ENCODE measurements around the gene R3HDM2.
"Not testable (repeated sequence)": the region's sequence is repeated elsewhere in the genome, so short reads cannot be mapped to it uniquely, and the experiment has no call there.

R3HDM2 gene

GRCh38 chr12:57377103-57377840, 53.6 kb downstream of the R3HDM2 start:
- no peak for DNase-seq (ENCODE audit: low read depth)

- DNase-seq (ENCODE audit: low read depth) = no peak
Measured at GRCh38 chr12:57372233-57372632, 58.6 kb downstream of the R3HDM2 start.

DNA sequence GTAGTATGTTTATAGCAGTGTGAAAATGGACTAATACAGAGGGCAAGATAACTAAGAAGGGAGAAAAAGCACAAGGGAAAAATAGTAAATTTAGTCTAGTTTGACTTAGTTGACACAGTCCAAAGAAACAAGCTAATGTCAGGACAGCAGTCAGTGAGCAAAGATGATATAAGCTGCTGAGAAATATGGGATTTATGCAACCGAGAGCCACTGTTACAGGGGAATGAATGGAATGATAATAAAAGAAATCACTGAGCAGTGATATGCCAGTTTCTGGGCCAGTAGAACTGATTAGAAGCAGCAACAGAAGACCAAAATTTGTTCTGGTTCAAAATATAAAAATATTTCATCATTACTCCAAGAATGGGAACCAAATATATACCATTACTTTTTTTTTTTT, 60.1 kb downstream of the R3HDM2 start:
- no peak for DNase-seq (ENCODE audit: low read depth)

DNA sequence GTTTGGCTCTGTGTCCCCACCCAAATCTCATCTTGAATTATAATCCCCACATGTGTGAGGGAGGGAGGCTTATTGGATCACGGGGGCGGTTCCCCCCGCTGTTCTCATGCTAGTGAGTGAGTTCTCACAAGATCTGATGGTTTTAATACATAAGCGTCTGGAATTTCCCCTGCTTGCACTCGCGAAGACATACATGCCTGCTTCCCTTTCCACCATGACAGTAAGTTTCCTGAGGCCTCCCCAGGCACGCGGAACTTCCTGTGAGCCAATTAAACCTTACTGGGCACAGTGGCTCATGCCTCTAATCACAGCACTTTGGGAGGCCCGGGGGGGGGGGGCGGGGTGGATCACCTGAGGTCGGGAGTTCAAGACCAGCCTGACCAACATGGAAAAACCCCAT, 60.8 kb downstream of the R3HDM2 start:
- DNase-seq (ENCODE audit: low read depth) = no peak

DNA sequence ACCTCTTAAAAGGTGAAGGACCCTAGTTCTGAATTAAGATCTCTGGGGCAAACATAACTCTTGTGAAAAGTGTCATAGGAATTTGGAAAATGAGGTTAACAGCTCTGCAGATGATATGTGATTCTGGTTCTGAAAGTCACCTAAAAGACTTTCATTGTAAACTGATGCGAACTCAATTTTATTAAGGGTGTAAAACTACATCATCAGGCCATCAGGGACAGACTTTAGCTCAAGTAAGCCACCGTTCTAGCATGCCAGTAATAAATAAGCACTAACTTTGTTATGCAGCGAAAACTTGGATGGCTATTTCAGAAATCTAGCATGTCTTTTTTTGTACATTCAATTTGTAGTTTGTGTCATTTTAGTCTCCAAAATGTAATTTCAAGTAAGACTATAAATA, 61.6 kb downstream of the R3HDM2 start:
- DNase-seq (ENCODE audit: low read depth) = no peak

DNA sequence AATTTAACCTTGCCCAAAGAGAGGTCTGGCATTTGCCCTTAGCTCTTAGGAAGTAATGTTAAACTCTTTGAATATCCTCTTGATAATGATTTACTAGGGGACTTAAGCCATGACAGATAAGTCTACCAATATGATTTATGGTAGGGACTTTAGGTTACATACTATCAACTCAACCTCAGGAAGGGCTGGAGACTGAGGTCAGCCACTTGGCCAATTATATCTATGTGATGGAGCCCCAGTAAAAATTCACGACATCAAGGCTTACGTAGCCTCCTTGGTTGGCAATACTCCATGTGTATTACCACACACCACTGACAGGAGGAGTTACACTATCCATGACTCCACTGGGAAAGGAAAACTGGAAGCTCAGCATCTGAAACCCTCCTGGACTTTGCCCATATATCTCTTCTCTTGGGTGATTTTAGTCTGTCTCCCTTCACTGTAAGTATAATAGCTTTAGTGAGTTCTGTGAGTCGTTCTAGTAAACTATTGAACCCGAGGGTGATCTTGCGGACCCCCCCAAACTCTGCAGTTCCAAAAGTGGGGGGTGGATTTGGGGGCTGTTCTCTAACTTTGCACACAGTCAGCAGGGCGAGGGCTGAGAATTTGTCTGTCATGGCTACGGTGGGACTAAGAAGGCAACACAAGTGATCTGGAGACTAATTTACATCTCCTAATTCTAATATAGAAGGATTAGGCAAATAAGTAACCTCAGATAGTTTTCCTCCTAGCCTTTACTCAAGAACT, 62.3 kb downstream of the R3HDM2 start:
- DNase-seq (ENCODE audit: low read depth) = no peak

DNA sequence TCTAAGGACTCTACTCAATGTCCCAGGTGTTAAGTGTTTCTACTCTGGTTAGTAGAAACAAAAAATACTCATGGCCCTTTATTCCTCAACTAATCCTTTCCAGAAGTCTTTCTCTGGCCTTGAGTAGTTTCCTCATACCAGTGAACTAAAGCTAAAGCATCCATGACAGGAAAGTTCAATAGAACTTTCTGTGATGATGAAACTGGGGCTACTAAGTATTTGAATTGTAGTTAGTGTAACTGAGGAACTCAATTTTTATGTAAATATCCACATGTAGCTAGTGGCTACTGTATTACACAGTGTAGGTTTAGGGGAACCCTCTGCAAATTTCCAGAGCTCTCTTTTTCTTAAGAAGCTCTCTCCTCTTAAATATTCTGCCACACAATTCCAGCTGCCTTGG, 63.7 kb downstream of the R3HDM2 start:
- no peak for DNase-seq (ENCODE audit: low read depth)

DNA sequence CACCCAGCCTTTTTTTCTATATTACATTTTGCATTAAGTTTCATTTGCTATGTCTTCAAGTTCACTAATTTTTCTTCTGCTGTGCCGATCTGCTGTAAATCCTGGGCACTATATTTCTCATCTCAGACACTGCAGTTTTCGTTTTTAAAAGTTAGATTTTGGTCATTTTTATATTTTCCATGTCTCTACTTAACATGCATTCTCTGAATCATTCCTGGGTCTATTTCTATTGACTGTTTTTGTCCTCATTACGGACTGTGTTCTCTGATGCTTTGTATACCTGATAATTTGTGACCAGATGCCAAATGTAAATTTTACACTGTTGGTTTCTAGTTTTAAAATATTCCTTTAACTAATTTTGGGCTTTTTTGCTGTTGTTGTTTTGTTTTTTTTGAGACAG, 64.5 kb downstream of the R3HDM2 start:
- DNase-seq (ENCODE audit: low read depth) = no peak

GRCh38 chr12:57364156-57364555, 66.7 kb downstream of the R3HDM2 start:
- DNase-seq (ENCODE audit: low read depth) = not testable (repeated sequence)

GRCh38 chr12:57360468-57360867, 70.4 kb downstream of the R3HDM2 start:
- no peak for DNase-seq (ENCODE audit: low read depth)

DNA sequence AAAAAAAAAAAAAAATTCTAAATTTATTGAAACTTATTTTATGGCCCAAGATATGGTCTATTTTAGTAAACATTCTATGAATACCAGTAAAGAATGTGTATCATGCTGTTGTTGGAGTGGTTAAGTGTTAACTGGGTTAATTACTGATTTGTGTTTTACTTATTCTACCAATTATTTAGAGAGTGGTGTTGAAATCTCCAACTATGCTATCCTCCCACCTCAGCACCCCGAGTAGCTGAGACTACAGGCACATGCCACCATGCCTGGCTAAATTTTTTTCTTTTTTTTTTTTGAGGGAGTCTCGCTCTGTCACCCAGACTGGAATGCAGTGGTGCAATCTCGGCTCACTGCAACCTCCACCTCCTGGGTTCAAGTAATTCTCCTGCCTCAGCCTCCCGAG, 72.2 kb downstream of the R3HDM2 start:
- DNase-seq (ENCODE audit: low read depth) = no peak

GRCh38 chr12:57355734-57356133, 75.1 kb downstream of the R3HDM2 start:
- DNase-seq (ENCODE audit: low read depth) = no peak

- DNase-seq (ENCODE audit: low read depth) = no peak
Measured at GRCh38 chr12:57352166-57352565, 78.7 kb downstream of the R3HDM2 start.

DNA sequence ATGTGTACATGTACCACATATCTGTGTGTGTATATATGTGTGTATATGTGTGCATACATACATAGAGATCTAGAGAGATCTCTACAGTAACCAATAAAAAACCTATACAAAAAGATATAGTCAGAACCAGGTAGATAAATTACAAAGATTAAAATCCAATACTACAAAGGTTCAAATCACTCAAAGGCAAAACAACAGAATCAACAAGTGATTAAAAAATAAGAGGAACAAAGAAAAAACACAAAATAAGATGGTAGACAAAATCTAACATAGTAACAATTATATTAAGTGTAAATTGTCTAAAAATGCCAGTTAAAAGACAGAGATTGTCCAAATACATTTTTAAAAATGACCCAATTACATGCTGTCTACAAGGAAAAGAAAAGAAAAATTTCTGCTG, 83.6 kb downstream of the R3HDM2 start:
- DNase-seq (ENCODE audit: low read depth) = no peak

DNA sequence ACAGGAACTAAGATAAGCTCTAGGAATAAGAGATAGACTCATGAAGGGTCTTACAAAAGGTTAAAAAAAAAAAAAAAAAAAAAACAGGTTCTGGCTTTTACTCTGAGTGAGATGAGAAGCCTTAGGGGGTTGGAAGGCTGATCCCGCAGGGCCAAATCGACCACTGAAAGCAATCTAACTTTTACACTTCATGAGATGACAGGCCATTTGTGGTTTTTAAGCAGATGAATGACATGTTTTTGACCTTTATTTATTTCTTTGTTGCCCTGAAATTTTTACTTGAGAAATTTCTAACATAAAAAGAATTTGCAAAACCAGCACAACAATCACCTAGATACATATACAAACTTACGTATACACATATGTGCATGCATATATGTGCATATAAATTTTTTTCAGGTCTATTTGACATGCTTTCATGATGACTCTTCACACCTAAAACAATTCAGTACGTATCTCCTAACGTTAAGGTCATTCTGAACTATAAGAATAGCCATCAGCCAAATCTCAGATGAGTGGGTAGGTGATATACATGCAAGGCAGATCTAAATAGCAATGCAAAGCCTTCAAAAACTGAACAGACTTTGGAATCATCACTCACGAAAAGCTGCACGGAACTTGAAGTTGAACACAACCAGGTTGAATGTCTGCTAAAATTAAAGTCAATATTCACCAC, 87.0 kb downstream of the R3HDM2 start:
- DNase-seq (ENCODE audit: low read depth) = no peak

- DNase-seq (ENCODE audit: low read depth) = no peak
Measured at GRCh38 chr12:57342207-57342691, 88.6 kb downstream of the R3HDM2 start.

GRCh38 chr12:57341275-57341990, 89.4 kb downstream of the R3HDM2 start:
- no peak for DNase-seq (ENCODE audit: low read depth)

DNA sequence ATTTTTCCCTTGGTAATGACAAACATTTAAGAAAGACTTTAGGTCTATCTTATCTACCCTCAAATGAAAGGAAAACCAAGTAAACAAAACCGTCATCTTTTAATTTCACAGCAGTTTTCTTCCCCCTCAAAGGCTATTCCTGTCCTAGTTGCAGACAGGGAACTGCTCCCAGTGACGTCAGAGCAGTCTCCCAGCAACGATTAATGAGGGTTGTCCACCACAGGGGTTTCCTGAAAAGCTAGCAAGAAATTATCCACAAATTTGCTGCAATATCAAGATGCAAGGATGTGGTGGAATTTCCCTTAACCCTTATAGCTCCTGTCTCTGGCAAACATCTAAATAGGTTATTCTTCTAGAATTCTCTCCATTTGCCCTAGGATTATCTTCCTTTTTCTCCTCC, 90.7 kb downstream of the R3HDM2 start:
- no peak for DNase-seq (ENCODE audit: low read depth)

- DNase-seq (ENCODE audit: low read depth) = not testable (repeated sequence)
Measured at GRCh38 chr12:57336299-57336698, 94.5 kb downstream of the R3HDM2 start.

GRCh38 chr12:57334219-57334618, 96.6 kb downstream of the R3HDM2 start:
- DNase-seq (ENCODE audit: low read depth) = no peak

DNA sequence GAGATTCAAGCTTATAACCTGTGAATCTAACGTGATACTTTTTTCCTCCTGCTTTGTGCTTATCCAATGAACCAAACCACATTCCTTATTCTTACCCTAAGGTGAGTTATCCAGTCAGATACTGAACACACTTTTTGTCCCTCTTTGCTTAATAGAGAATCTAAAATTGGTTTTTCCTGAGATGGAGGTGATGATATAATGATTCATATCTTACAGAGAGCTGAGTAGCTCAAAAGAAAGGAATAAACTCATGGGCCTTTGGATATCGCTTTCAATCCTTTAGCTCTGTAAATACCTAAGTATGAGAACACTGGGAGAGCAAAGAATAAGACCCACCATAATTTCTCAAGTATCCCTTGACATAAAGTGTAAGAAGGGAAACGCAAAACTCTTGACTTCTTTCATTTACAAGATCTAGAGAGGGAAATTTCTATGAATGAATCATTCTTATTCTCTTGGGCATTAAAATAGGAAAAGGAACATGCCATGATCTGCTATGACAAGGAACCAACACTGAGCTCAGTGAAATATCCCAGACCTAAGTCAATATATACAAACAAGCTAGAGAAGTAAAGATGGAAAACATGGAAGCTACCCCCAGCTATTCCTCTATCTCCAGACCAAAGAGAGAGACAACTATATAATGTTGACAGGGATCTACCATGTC, 98.1 kb downstream of the R3HDM2 start:
- no peak for DNase-seq (ENCODE audit: low read depth)

DNA sequence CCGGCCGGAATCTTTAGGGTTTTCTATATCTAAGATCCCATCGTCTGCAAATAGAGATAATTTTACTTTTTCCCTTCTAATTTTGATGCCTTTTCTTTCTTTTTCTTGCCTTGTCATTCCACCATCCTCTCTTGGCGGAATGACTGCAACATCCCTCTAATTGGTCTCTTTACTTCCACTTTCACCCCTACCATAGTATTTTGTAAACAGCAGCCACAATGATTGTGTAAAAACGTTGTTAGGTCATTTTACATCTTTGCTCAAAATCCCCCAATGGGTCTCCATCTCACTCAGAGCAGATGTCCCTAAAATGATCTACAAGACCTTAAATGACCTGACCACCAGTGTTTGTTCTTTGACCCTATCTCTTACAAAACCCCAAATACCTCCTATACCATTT, 99.9 kb downstream of the R3HDM2 start:
- DNase-seq (ENCODE audit: low read depth) = no peak
